ENCODE results near the gene TRO. TPM values are rescaled to one million over a fixed set of nuclear protein-coding genes. Genes with fewer than 3 reads are reported as not detected.

Gene TRO
- total RNA-seq, 1 donor from 2014 or later = 83.9 TPM

DNA sequence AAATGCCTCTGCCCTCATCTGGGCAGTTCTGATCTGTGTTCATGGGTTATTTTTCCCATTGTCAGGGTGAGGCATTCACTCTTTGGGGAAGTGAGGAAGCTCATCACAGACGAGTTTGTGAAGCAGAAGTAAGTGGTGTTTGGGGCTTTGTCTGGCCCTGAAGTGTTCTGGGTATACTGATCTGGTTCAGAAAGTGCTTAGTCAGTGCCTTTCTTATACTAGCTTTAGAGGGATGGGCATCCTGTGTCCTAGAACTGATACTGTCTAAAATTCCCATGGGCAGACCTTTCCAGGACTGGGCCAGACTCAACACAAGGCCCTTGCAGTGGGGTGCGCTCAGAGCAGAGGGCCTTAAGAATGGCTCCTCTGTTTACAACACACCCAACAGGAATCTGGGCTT, 6.4 kb downstream of the TRO start:
- Histone ChIP-seq H3K79me2 (ENCODE audit: insufficient read depth, low read length) (no peaks in the 10 kb centered on the region), H3K9me3 (ENCODE audit: insufficient read depth, low read depth, low read length) (no peaks in the 10 kb centered on the region), H2AFZ (ENCODE audit: low read depth, low read length) (no peak overlapping the region), H3K4me3 (ENCODE audit: insufficient read depth, low read depth, low read length) (no peak overlapping the region), H3K27ac (ENCODE audit: low read depth, low read length) (no peak overlapping the region), H3K4me2 (ENCODE audit: low read length) (no peak overlapping the region), H3K4me1 (ENCODE audit: insufficient read depth, low read length) (no peaks in the 10 kb centered on the region), H4K20me1 (ENCODE audit: insufficient read depth, low read length) (peaks cover 11% of the 10 kb centered on the region), H3K27me3 (ENCODE audit: insufficient read depth, low read length) (no peaks in the 10 kb centered on the region), H3K9ac (ENCODE audit: low read length) (no peak overlapping the region), H3K36me3 (ENCODE audit: insufficient read depth, low read length) (peaks cover 7% of the 10 kb centered on the region)
- Mint-ChIP-seq H3K9me3 (ENCODE audit: unreplicated experiment) (no peaks in the 10 kb centered on the region), H3K4me1 (ENCODE audit: low read depth, unreplicated experiment) (no peaks in the 10 kb centered on the region), H3K4me3 (ENCODE audit: unreplicated experiment) (no peak overlapping the region), H3K27ac (ENCODE audit: unreplicated experiment) (no peak overlapping the region), H3K36me3 (ENCODE audit: low read depth, unreplicated experiment) (peaks cover 12% of the 10 kb centered on the region), H3K27me3 (ENCODE audit: low read depth, unreplicated experiment) (no peaks in the 10 kb centered on the region)
- no peak for TF ChIP-seq EZH2 (IDR thresholded peaks at IDR 0.05; ENCODE audit: insufficient read depth, low read length)
- DNase-seq (ENCODE audit: low read depth) (no peak), FAIRE-seq (no peak)

DNA sequence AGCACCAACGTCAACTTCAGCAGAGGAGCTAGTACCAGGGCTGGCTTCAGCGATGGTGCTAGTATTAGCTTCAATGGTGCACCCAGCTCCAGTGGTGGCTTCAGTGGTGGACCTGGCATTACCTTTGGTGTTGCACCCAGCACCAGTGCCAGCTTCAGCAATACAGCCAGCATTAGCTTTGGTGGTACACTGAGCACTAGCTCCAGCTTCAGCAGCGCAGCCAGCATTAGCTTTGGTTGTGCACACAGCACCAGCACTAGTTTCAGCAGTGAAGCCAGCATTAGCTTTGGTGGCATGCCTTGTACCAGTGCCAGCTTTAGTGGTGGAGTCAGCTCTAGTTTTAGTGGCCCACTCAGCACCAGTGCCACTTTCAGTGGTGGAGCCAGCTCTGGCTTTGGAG, 8.3 kb downstream of the TRO start:
- H3K9me3 Mint-ChIP-seq (ENCODE audit: unreplicated experiment) = no peaks in the 10 kb centered on the region
- no peak overlapping the region for H3K4me3 Mint-ChIP-seq (ENCODE audit: unreplicated experiment)
- no peaks in the 10 kb centered on the region for H3K9me3 ChIP-seq (ENCODE audit: insufficient read depth, low read depth, low read length)

GRCh38 chrX:54930291-54931049, 9.8 kb downstream of the TRO start:
- no peak overlapping the region for H3K4me3 Mint-ChIP-seq (ENCODE audit: unreplicated experiment)
- Histone ChIP-seq H3K9ac (ENCODE audit: low read length) (no peak overlapping the region), H3K4me3 (ENCODE audit: insufficient read depth, low read depth, low read length) (no peak overlapping the region), H3K4me2 (ENCODE audit: low read length) (no peak overlapping the region), H3K27ac (ENCODE audit: low read depth, low read length) (no peak overlapping the region), H3K9me3 (ENCODE audit: insufficient read depth, low read depth, low read length) (no peaks in the 10 kb centered on the region), H3K27me3 (ENCODE audit: insufficient read depth, low read length) (no peaks in the 10 kb centered on the region), H2AFZ (ENCODE audit: low read depth, low read length) (no peak overlapping the region), H3K79me2 (ENCODE audit: insufficient read depth, low read length) (no peaks in the 10 kb centered on the region), H3K36me3 (ENCODE audit: insufficient read depth, low read length) (peaks cover 2% of the 10 kb centered on the region), H4K20me1 (ENCODE audit: insufficient read depth, low read length) (no peaks in the 10 kb centered on the region), H3K4me1 (ENCODE audit: insufficient read depth, low read length) (no peaks in the 10 kb centered on the region)
- no peak for DNase-seq (ENCODE audit: low read depth)
- no peaks in the 10 kb centered on the region for H3K4me1 Mint-ChIP-seq (ENCODE audit: low read depth, unreplicated experiment)
- no peaks in the 10 kb centered on the region for H3K9me3 Mint-ChIP-seq (ENCODE audit: unreplicated experiment)
- H3K27ac Mint-ChIP-seq (ENCODE audit: unreplicated experiment) = no peak overlapping the region
- no peaks in the 10 kb centered on the region for H3K27me3 Mint-ChIP-seq (ENCODE audit: low read depth, unreplicated experiment)
- TF ChIP-seq, protein P1, sequence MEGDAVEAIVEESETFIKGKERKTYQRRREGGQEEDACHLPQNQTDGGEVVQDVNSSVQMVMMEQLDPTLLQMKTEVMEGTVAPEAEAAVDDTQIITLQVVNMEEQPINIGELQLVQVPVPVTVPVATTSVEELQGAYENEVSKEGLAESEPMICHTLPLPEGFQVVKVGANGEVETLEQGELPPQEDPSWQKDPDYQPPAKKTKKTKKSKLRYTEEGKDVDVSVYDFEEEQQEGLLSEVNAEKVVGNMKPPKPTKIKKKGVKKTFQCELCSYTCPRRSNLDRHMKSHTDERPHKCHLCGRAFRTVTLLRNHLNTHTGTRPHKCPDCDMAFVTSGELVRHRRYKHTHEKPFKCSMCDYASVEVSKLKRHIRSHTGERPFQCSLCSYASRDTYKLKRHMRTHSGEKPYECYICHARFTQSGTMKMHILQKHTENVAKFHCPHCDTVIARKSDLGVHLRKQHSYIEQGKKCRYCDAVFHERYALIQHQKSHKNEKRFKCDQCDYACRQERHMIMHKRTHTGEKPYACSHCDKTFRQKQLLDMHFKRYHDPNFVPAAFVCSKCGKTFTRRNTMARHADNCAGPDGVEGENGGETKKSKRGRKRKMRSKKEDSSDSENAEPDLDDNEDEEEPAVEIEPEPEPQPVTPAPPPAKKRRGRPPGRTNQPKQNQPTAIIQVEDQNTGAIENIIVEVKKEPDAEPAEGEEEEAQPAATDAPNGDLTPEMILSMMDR (IDR thresholded peaks at IDR 0.05; ENCODE audit: insufficient read depth, low read depth, low read length) = no peak
- TF ChIP-seq EZH2 (IDR thresholded peaks at IDR 0.05; ENCODE audit: insufficient read depth, low read length) = no peak
- no peak for FAIRE-seq
- peaks cover 10% of the 10 kb centered on the region for H3K36me3 Mint-ChIP-seq (ENCODE audit: low read depth, unreplicated experiment)

More for the DNA sequence above, 8.3 kb downstream of the TRO start:
- TF ChIP-seq, protein P1 (IDR thresholded peaks at IDR 0.05; ENCODE audit: insufficient read depth, low read depth, low read length) = no peak
- no peak for TF ChIP-seq EZH2 (IDR thresholded peaks at IDR 0.05; ENCODE audit: insufficient read depth, low read length)
- no peak overlapping the region for H2AFZ ChIP-seq (ENCODE audit: low read depth, low read length)
- Mint-ChIP-seq H3K27me3 (ENCODE audit: low read depth, unreplicated experiment) (no peaks in the 10 kb centered on the region), H3K27ac (ENCODE audit: unreplicated experiment) (no peak overlapping the region), H3K36me3 (ENCODE audit: low read depth, unreplicated experiment) (peaks cover 14% of the 10 kb centered on the region), H3K4me1 (ENCODE audit: low read depth, unreplicated experiment) (no peaks in the 10 kb centered on the region)
- no peak overlapping the region for H3K27ac ChIP-seq (ENCODE audit: low read depth, low read length)
- FAIRE-seq (no peak), DNase-seq (ENCODE audit: low read depth) (no peak)
- H3K4me1 ChIP-seq (ENCODE audit: insufficient read depth, low read length) = no peaks in the 10 kb centered on the region
- no peaks in the 10 kb centered on the region for H4K20me1 ChIP-seq (ENCODE audit: insufficient read depth, low read length)
- no peak overlapping the region for H3K9ac ChIP-seq (ENCODE audit: low read length)
- no peak overlapping the region for H3K4me2 ChIP-seq (ENCODE audit: low read length)
- no peaks in the 10 kb centered on the region for H3K27me3 ChIP-seq (ENCODE audit: insufficient read depth, low read length)
- peaks cover 7% of the 10 kb centered on the region for H3K36me3 ChIP-seq (ENCODE audit: insufficient read depth, low read length)
- H3K79me2 ChIP-seq (ENCODE audit: insufficient read depth, low read length) = no peaks in the 10 kb centered on the region
- H3K4me3 ChIP-seq (ENCODE audit: insufficient read depth, low read depth, low read length) = no peak overlapping the region
